HG03354 (cell line): ENCODE data around the gene LEKR1.

Source experiments
- ATAC-seq: cut with Tn5 transposase; IDR thresholded peaks from one replicate; pipeline ENCODE4 v1.9.1; 2021; ENCODE audit warnings: mild to moderate bottlenecking; ENCODE audit not compliant: unreplicated experiment, poor library complexity, severe bottlenecking

Gene LEKR1

GRCh38 chr3:157089455-157090221 lies 263.5 kb downstream of the LEKR1 start:
- ATAC-seq: peak; percentile 31

GRCh38 chr3:157091083-157091833 lies 265.1 kb downstream of the LEKR1 start:
- no peak for ATAC-seq

- no peak for ATAC-seq
These were observed 266.1 kb downstream of the LEKR1 start for GRCh38 chr3:157092230-157092629.

- no peak for ATAC-seq
These were observed 266.9 kb downstream of the LEKR1 start for GRCh38 chr3:157093096-157093495.

DNA sequence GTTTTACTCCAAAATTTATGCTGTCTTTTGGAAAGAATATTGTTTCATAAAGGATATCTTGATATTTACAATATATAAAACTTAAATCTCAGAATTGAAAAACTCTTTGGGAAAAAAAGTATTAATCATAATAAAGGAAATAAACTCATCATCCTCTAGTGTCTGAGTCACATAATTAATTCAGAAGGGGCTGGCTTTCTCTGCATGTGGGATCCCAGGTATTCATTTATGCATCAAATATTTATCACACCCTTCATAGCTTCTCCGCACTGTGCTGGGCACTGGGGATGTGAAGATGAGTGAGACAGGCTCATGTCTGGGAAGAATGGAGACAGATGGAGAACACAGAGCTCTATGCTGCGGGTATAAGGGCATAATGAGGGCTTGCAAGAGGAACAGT lies 268.1 kb downstream of the LEKR1 start:
- ATAC-seq: no peak

GRCh38 chr3:157094751-157095480 lies 268.8 kb downstream of the LEKR1 start:
- no peak for ATAC-seq
